Fibroblast of lung (primary cell): ENCODE data around the gene ZFPL1.

ENCODE experiments used
- CTCF ChIP-seq, 2 donors: IDR thresholded peaks in 1 of 2; conservative IDR thresholded peaks in 1 of 2; 1 replicate in 1 of 2; 2 replicates in 1 of 2; pipeline ENCODE4 v1.5.1; 2011 to 2012; ENCODE audit warnings: low read length in 2 of 2, control low read depth in 1 of 2, inconsistent platforms in 1 of 2, low read depth in 1 of 2, mild to moderate bottlenecking in 1 of 2
- EZH2 ChIP-seq: IDR thresholded peaks from 2 replicates; pipeline ENCODE4 v1.5.1; 2012; ENCODE audit warnings: low read length, control low read depth, mild to moderate bottlenecking; ENCODE audit errors: missing control alignments

DNA sequence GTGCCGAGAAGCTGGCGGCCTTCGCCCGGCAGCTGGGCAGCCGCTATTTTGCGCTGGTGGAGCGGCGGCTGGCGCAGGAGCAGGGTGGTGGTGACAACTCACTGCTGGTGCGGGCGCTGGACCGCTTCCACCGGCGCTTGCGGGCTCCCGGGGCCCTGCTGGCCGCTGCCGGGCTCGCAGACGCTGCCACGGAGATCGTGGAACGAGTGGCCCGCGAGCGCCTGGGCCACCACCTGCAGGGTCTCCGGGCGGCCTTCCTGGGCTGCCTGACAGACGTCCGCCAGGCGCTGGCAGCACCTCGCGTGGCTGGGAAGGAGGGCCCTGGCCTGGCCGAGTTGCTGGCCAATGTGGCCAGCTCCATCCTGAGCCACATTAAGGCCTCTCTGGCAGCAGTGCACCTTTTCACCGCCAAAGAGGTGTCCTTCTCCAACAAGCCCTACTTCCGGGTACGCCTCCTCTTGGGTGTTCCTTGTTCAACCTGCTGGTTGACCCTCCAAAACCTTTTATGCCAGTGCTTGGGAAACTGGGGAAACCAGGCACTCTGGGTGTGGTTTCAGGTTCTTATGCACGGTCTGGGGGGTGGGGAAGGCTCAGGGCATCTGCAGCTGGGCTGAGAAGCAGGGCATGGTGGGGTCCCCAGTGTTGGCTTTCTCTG is 24.6 kb downstream of the ZFPL1 start:
- TF ChIP-seq CTCF (conservative IDR thresholded peaks at IDR 0.05 in 1 of 2, IDR thresholded peaks at IDR 0.05 in 1 of 2; ENCODE audit: low read depth in 1 of 2, low read length in 2 of 2): no peak
- no peak for TF ChIP-seq EZH2
